ENCODE measurements around the gene STT3B.
"Not testable (repeated sequence)": the region's sequence is repeated elsewhere in the genome, so short reads cannot be mapped to it uniquely, and the experiment has no call there.

The STT3B gene

GRCh38 chr3:31555204-31555603 lies 22.5 kb downstream of the STT3B start:
- FAIRE-seq, result no peak

DNA sequence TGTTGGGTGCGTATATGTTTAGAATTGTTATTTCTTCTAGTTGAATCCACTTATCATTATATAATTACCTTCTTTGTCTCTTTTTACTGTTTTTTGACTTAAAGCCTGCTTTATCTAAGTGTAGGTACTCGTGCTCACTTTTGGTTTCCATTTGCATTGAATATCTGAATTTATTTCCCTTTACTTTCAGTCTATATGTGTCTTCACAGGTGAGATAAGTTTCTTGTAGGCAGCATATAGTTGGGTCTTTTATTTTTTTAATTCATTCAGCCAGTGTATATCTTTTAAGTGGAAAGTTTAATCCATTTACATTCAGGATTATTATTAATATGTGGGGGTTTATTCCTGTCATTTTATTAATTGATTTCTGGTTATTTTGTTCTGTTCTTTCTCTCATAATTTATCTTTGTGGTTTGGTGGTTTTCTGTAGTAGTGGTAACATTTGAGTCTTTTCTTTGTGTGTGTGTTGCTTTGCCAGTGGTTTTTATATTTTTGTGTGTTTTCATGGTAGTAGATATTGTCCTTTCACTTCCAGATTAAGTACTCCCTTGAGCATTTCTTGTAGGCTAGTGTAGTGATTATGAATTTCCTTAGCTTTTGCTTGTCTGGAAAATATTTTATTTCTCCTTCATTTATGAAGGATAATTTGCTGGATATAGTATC lies 27.3 kb downstream of the STT3B start:
- peak; percentile 17 for FAIRE-seq

DNA sequence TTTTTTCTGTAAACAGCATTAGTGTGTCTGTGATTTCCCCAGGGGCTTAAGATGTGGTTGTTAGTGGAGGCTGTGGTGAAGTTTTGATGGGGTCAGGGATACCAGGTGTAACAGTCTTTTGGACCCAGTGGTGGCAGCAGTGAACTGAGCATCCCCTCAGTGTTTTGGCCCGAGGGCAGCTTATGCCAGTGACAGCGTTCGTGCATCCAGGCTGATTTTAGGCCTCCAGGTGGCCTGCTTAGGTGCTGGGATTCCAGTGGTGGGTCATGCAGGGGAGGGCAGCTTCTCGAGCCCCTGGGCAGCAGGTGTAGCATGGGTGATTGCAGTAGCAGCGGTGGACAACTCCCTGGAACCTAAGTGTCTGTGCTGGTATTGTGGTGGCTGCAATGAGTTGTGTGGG lies 29.2 kb downstream of the STT3B start:
- FAIRE-seq, result no peak

GRCh38 chr3:31562525-31562924 lies 29.8 kb downstream of the STT3B start:
- no peak for FAIRE-seq

- FAIRE-seq, result no peak
These were observed 32.6 kb downstream of the STT3B start for GRCh38 chr3:31565288-31565687.

DNA sequence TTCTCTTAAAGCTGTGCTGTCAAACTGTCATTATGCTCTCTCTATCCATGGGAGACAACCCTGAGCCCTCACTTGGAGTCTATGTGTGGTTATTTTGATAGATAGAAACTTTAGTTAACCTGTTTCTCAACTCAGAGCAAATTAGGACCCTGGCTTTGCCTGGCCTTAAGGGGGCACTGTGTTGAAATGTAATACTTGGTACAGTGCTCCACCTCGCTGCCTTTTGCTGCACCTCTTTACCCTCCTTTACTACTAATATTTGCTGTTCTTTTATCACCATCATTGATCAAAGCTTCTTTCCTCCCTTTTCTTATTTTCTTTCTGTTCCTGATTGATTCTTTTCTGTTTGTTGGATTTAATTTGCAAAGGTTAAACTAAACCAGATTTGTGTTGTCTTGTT lies 34.3 kb downstream of the STT3B start:
- peak; percentile 64 for FAIRE-seq

DNA sequence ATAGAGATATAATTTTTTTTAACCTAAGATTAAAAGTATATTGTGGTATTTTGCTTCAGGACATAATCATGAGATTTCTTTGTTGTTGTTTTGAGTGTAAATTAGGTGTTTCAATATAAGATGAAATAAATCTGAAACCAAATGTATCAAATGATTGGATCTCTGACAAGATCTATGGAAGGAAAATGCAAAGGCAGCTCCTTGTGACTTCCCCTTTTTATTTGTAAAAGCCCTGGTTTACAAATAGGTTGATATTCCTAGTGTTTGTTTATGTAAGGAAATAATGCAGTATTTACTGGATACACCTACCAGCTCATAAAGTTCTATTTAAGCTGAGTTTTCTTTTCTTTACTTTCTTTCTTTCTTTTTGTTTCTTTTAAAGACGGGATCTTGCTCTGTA lies 35.9 kb downstream of the STT3B start:
- FAIRE-seq, result no peak

DNA sequence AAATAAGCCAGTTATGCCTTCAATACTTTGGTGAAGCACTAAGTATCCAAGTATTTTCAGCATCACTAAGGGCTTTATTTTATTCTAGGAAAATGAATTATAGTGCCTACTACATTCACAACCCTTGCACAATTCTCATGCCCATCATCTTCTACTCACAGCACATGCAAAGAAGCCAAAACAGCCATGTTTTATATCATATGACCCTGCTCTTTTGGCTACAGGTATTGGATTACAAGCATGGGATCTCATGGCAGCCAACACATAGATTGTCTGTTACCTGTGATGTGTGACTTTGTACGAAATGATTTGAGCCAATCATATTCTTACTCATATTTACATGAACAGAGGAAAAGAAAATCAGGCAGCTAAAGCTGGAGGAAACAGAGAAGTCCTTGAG lies 38.6 kb downstream of the STT3B start:
- FAIRE-seq, result no peak

DNA sequence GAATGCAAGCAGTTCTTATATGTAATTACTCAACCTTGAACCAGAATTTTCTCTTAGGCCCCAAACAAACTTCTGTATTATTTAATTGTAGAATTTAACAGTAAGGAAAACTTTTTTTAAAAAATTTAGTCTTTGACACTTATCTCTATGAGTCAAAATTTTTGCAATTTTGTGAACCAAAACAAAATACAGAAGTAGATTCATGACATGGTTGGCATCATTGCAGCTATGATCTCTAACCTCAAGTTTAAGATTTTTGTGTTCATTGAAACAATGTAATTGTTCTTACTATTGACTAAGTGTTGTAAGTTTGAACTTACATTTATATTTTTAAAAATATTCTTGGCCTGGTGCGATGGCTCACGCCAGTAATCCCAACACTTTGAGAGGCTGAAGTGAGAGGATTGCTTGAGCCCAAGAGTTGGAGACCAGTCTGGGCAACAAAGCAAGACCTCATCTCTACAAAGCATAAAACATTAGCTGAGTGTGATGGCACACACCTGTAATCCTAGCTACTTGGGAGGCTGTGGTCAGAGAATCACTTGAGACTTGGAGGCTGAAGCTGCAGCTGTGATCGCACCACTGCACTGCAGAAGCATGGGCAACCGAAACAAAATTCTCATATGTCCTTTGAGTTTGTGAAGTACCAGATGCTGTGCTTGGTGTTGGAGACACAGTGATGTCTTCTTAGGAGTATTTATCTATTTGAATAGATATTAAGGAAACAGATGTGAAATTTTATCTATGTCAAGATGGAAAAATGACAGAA lies 39.7 kb downstream of the STT3B start:
- no peak for FAIRE-seq

DNA sequence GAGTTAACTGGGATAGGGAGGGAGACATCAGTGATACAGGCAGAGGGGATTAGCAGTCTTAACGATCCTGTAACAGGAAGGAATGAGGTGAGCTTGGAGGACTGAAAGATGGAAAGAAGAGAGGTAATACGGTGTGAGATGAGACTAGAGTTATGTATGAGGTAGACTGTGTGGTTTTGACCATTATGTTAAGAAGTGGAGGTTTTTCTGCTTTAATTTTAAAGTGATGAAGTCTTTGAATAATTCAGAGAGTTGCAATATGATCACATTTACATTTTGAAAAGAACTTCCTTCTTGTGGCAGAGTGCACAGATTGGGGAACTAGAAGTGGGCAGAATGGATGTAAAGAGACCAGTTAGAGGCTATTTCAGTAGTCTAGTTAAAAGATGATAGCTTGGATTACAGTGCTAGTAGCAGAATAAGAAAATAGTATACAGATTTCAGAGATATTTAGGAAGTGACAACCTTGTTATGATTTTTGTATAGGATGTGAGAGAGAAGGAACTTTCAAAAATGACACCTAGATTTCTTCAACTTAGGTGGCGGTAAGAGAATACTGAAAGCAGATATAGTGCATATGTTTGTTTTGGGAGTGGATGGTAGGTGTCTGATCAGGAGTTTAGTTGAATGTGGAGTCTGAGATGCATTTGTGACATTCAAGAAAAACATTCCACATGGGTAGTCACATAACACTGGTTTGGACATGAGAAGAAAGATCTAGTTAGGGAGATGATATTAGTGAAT lies 40.5 kb downstream of the STT3B start:
- FAIRE-seq, result no peak

DNA sequence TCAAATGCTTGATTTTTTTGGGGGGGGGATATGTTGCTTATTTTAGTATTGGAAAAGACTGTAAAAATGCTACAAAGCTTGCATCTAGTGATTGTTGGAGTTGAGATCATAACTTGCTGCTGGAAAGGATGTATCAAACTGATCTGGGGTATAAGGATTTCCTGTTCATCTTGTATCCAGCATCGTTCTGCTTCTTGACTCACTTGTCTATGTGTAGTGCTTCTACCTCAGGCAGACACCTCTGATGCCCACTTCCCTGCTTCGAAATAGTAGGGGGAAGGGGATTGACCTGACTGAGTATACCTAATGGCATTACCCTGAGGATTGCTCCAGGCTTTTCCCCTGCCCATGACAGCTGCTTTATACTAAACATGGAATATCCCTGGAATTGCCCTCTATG lies 42.7 kb downstream of the STT3B start:
- FAIRE-seq, result no peak

DNA sequence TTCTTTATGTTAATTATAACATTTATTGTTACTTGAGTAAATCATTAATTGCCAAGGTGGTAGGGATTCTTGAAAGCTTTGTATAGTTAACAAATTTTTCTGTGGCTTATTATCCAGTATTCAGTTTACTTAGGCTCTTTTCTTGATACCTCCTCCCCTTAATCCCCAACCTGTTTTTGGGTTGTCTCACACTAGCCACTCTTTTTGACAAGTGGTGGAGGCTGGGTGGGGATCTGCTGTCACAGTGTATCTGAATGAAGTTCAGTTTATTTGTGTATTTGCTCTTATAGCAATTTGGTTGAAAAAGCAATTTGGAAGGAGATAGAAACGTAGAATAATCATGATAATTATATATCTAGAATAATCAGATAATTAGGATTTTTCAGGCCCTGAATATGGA lies 43.8 kb downstream of the STT3B start:
- no peak for FAIRE-seq

GRCh38 chr3:31577232-31577631 lies 44.5 kb downstream of the STT3B start:
- peak; percentile 11 for FAIRE-seq

GRCh38 chr3:31579828-31580227 lies 47.1 kb downstream of the STT3B start:
- FAIRE-seq, result no peak

DNA sequence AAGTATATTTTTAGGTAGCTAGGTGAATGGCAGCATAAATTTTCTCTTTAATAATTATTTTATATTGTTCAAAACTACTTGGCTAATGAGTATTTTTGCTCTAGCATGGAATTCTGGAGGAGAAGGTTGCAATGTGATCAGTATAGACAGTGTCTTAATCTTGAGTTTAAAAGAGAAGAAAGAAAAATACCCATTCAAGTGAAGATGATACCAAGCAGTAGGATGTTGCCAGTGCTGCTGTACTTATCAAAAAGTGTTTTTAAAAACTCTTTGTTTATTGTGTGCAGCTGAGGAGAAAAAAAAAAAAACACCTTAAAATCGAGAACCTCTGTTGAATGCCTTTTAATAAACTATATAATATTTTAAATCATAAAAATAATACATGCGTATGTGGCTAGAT lies 47.9 kb downstream of the STT3B start:
- FAIRE-seq, result no peak

DNA sequence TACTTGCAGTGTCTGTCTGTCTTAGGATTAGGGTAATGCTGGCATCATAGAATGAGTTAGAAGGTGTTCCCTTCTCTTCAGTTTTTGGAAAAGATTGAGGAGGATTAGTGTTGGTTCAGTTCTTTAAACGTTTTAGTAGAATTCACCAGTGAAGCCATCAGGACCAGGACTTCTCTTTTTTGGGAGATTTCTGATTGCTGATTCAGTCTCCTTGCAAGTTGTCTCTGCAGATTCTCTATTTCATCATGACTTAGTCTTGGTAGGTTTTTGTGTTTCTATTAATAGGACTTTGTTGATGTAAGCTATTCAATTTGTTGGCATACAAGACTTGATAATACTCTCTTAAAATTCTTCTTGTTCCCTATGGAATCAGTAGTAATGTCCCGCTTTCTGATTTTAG lies 48.9 kb downstream of the STT3B start:
- FAIRE-seq, result no peak

DNA sequence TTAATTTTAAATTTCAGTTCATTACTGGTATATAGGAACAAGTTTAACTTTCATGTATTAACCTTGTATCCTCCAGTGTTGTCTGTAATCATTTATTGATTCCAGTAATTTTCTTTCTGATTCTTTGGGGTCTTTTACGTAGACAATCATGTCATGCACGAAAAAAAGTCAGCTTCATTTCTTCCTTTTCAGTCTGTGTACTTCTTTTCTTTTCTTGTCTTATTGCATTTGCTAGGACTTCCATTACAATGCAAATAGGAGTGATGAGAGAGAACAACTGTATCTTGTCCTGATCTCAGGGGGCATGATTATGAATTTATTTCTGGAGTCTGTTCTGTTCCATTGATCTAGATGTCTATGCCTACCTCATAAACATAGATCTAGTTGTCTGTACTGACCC lies 56.5 kb downstream of the STT3B start:
- FAIRE-seq, result no peak

- FAIRE-seq, result no peak
These were observed 57.9 kb downstream of the STT3B start for GRCh38 chr3:31590650-31591049.

- FAIRE-seq, result no peak
These were observed 60.0 kb downstream of the STT3B start for GRCh38 chr3:31592764-31593163.

DNA sequence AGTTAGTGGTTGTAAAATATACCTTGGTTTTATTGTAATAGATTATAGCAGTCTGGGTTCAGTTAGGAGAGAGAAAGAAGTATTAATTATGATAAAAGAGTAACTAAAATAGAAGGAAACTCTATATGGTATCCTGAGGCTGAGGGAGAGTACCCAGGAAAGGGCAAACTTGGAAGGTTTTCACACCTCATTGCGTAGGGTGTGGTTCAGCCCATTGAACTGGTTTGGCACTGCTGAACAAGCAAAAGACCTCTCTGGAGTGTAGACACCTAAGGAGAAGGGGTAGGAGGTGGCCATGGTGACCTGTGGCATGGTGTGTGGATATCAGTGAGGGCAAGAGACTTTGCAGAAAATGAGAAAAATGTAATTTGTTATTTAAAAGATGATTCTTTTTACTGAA lies 63.5 kb downstream of the STT3B start:
- no peak for FAIRE-seq

DNA sequence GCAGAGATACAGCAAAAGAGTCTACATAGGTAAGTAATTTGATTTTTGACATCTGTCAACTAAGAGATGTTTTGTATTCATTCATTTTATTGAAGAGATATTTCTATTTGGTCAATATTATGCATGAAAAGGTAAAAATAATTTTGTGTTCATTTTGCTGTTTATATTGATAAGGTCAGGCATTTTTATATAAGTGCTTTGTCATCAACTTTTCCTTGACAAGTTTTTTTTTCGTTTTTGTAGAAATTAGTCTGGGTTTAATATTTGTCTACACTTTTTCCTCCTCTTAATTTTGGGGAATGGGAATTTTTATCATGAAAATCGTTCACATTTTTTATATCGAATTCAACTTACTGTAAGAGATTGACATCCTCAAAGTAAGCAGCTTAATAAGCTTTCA lies 67.7 kb downstream of the STT3B start:
- no peak for FAIRE-seq

DNA sequence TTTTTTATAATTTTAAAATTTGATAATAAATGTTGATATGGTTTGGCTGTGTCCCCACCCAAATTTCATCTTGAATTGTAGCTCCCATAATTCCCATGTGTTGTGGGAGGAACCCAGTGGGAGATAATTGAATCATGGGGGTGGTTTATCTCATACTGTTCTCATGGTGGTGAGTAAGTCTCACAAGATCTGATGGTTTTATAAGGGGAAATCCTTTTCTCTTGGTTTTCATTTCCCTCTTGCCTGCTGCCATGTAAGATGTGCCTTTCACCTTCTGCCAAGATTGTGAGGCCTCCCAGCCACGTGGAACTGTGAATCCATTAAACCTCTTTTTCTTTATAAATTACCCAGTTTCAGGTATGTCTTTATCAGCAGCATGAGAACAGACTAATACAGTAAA lies 72.6 kb downstream of the STT3B start:
- FAIRE-seq, result not testable (repeated sequence)

- FAIRE-seq, result no peak
These were observed 73.7 kb downstream of the STT3B start for GRCh38 chr3:31606453-31606852.

DNA sequence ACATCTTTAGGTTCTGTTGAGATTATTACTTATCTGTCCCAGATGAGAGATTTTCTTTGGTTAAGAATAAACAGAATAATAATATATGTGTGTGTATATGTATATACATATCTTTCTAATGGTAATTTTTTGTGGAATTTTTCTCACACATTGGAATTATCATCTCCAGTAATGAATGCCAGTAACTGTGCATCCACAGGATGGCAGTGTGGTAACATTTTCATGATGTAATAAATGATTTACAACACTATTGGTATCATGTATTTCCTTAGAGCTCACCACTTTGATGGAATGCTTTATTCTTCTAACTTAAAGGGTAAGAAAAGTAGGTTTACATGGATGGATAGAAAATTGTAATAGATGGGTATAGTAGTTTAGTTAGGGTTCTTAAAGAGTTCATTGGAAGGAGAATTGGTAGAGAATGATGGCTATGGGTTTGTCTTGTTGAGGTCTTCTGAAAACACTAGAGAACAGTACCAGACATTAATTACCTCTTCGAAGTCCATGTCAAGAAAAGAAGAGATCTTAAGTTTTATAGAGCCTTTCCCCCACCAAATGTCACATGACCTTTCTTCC lies 78.1 kb downstream of the STT3B start:
- peak; percentile 88 for FAIRE-seq
